AG09309 (cell line): ENCODE data around the gene PSG11.
"Not testable (repeated sequence)": the region's sequence is repeated elsewhere in the genome, so short reads cannot be mapped to it uniquely, and the experiment has no call there.

Experiments
- DNase-seq: peaks from one replicate; pipeline ENCODE4 v3.0.0-alpha.2; 2010; ENCODE audit warnings: low read depth
- H3K4me3 ChIP-seq: 2 replicates; pipeline ENCODE4 v1.5.1; 2011; ENCODE audit warnings: mild to moderate bottlenecking, low read depth, low read length, moderate library complexity; ENCODE audit not compliant: control insufficient read depth
- TF ChIP-seq, protein P1 (sequence below): IDR thresholded peaks from 2 replicates; pipeline ENCODE4 v1.5.1; 2011; ENCODE audit warnings: mild to moderate bottlenecking, low read depth, low read length, inconsistent platforms; ENCODE audit not compliant: insufficient read depth, control insufficient read depth; ENCODE audit errors: missing control alignments

PSG11 gene

GRCh38 chr19:43019588-43019987, 6.7 kb downstream of the PSG11 start:
- TF ChIP-seq, protein P1, sequence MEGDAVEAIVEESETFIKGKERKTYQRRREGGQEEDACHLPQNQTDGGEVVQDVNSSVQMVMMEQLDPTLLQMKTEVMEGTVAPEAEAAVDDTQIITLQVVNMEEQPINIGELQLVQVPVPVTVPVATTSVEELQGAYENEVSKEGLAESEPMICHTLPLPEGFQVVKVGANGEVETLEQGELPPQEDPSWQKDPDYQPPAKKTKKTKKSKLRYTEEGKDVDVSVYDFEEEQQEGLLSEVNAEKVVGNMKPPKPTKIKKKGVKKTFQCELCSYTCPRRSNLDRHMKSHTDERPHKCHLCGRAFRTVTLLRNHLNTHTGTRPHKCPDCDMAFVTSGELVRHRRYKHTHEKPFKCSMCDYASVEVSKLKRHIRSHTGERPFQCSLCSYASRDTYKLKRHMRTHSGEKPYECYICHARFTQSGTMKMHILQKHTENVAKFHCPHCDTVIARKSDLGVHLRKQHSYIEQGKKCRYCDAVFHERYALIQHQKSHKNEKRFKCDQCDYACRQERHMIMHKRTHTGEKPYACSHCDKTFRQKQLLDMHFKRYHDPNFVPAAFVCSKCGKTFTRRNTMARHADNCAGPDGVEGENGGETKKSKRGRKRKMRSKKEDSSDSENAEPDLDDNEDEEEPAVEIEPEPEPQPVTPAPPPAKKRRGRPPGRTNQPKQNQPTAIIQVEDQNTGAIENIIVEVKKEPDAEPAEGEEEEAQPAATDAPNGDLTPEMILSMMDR = peak; percentile 39
- DNase-seq, H3K4me3 ChIP-seq: not testable (repeated sequence)

- DNase-seq, H3K4me3 ChIP-seq: not testable (repeated sequence)
Observed at GRCh38 chr19:43005841-43006240, 20.4 kb downstream of the PSG11 start.

DNA sequence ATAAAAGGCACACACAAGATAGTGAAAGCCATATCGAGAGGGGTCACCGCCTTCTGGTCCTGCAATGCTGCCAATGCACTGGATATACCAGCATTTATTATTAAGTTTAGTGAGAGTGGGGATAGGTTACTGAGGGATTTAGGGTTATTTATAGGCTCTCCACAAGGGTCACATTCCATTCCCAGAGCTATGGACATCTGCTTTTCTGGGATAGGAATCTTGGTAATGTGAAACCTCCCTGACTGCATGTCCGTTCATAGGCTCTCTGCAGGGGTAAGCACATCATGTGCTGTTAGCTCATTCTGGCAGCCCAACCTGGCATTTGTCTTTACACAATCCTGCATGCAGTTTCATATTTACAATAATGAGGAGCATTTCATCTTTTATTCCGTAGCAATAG, 21.4 kb downstream of the PSG11 start:
- H3K4me3 ChIP-seq = not testable (repeated sequence)

GRCh38 chr19:43003634-43004033, 22.6 kb downstream of the PSG11 start:
- not testable (repeated sequence) for H3K4me3 ChIP-seq, DNase-seq

More for the DNA sequence above, 21.4 kb downstream of the PSG11 start:
- DNase-seq = not testable (repeated sequence)

GRCh38 chr19:43002948-43003347, 23.3 kb downstream of the PSG11 start:
- not testable (repeated sequence) for DNase-seq, H3K4me3 ChIP-seq

GRCh38 chr19:42996161-42996560, 30.1 kb downstream of the PSG11 start:
- H3K4me3 ChIP-seq, DNase-seq: not testable (repeated sequence)

DNA sequence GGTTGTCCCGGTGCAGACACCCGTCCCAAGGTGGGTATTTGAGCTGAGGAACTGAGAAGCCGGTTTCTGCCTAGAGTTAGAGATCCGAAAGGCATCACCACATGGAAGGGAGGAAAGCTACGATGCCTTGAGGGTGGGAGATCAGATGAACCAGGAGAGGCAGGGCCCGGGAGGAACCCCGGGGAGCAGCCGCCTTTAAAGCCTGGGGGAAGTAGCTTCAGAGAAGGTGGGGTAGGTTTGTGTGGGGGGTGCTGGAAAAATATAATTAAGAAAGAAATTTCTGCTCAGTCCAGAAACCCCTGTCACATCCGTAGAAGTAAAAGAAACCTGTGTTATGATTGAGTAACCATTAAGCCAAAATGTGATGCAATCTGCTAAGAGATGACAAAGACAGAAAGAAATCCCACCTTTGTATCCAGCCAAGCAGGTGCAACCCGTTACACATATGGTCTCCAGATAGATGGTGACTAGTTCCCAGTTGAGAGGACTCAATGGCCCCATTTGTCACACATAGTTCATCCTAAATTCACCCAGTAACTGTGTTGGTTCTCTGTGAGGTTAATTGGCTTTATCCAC, 34.2 kb downstream of the PSG11 start:
- H3K4me3 ChIP-seq, DNase-seq: not testable (repeated sequence)

- DNase-seq = no peak
- TF ChIP-seq, protein P1 = no peak
- H3K4me3 ChIP-seq = no peak overlapping the region
Observed at GRCh38 chr19:42989851-42990250, 36.4 kb downstream of the PSG11 start.

GRCh38 chr19:42989186-42989585, 37.1 kb downstream of the PSG11 start:
- H3K4me3 ChIP-seq, DNase-seq: not testable (repeated sequence)

DNA sequence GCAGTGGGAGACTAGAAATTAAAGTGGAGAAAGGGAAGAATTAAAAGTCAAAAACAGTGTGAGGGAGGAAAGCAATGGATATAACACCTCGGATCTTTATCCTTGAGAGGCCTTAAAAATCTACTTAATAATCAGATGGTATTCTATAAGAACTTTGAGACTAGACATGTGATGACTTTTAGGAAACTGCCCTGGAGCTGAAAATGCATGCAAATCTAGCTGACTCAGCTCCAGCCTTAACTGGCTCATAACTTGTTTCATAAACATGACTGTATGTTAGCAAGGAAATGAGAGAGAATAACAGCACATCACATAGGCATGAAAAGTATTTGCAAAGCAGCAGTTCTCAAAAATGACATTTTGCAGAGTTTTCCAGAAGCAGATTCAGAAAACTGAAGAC, 38.1 kb downstream of the PSG11 start:
- not testable (repeated sequence) for DNase-seq

DNA sequence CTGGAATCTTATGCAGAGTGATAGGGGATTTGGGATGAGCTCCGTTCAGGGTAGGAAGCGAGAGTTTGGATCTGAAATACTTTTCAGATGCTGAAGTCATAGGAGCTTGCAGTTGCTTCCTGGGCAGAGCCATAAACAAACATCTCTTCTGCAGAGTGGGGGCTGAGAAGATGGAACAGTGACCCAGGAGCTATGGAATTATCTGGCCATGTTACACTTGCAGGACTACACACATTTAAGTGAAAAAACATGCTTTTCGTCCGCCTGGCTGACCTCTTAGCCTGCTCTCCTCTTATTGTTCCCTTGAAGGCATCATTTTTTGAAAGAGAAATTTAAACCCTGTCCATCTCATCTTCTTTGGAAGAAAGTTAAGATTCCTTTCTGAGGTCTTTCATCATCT, 40.7 kb downstream of the PSG11 start:
- TF ChIP-seq, protein P1 = no peak
- no peak for DNase-seq
- no peak overlapping the region for H3K4me3 ChIP-seq

More for the DNA sequence above, 38.1 kb downstream of the PSG11 start:
- not testable (repeated sequence) for H3K4me3 ChIP-seq

- H3K4me3 ChIP-seq, DNase-seq: not testable (repeated sequence)
Observed at GRCh38 chr19:42982111-42982510, 44.2 kb downstream of the PSG11 start.

GRCh38 chr19:42971451-42971850, 54.8 kb downstream of the PSG11 start:
- not testable (repeated sequence) for H3K4me3 ChIP-seq, DNase-seq
